Effector memory CD8-positive, alpha-beta T cell (primary cell): ENCODE measurements around the gene LMO1.

ENCODE experiments used
- ATAC-seq: fragments of 150-1000 bp; cut with Tn5 transposase; replicated peaks from 2 replicates; pipeline ENCODE4 v1.10.0; 2021; ENCODE audit warnings: mild to moderate bottlenecking, moderate library complexity
- DNase-seq, 3 experiments: peaks; one replicate each; pipeline ENCODE4 v3.0.0; 2021
- H3K27ac Mint-ChIP-seq, 2 donors: one replicate each; pipeline ENCODE4 v1.8.0; 2022; ENCODE audit warnings: mild to moderate bottlenecking in 2 of 2, mixed read lengths in 2 of 2, moderate library complexity in 2 of 2
- H3K27me3 Mint-ChIP-seq, 2 donors: one replicate each; pipeline ENCODE4 v1.8.0; 2022; ENCODE audit warnings: mixed read lengths in 2 of 2
- H3K36me3 Mint-ChIP-seq: one replicate; pipeline ENCODE4 v1.8.0; 2022; ENCODE audit warnings: mild to moderate bottlenecking, moderate library complexity, mixed read lengths; ENCODE audit not compliant: insufficient read depth
- H3K4me1 Mint-ChIP-seq, 2 donors: one replicate each; pipeline ENCODE4 v1.8.0; 2022; ENCODE audit warnings: low read depth in 2 of 2, mixed read lengths in 2 of 2
- H3K4me3 Mint-ChIP-seq, 2 donors: one replicate each; pipeline ENCODE4 v1.8.0; 2022; ENCODE audit warnings: mild to moderate bottlenecking in 2 of 2, mixed read lengths in 2 of 2, moderate library complexity in 2 of 2
- H3K9me3 Mint-ChIP-seq, 2 donors: one replicate each; pipeline ENCODE4 v1.8.0; 2022; ENCODE audit warnings: mixed read lengths in 2 of 2

LMO1 gene

DNA sequence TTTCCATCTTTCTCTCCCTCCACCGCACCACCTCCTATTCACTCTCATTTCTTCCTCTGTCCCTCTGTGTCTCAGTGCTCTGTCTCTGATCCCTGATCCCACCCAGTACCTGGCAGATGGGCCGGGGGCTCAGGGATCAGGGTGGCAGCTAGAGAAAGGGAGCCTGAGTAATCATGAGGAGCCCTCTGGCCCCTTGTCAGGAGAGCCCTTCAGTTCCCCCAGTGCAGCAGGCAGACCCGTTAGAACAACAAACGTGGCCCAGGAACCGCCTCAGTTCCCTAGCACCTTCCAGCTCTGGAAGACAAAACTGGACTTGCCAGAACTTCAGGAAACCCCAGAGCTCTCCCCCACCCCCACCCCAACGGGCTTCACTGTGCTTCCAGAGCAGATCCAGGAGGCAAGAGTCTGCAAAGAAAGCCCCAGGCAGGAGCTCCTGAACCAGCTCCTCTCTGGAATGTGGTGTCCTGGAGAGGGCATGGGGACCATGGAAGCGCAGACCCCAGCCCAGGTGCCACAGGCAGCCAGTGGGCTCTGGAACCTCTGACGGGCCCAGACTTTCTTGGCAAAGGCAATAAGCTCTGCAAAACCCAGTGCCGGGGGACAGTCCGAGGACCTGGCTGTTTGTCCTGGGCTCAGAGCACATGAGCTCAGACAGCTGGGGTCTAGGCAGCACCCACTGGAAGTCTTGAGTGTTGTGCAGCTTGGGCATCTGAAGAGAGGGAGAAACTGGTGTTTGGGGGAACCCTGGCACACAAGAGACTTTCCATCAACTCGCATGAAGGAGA, 43.2 kb downstream of the LMO1 start:
- ATAC-seq (no peak), DNase-seq (no peak)
- no peak overlapping the region for H3K27ac Mint-ChIP-seq
- H3K4me1 Mint-ChIP-seq: peaks cover under 1 to 4% of the 10 kb centered on the region in 2 donors
- H3K9me3 Mint-ChIP-seq: no peaks in the 10 kb centered on the region
- H3K27me3 Mint-ChIP-seq: peaks cover 0 to 36% of the 10 kb centered on the region in 2 donors
- H3K36me3 Mint-ChIP-seq: peaks cover 6% of the 10 kb centered on the region
- no peak overlapping the region for H3K4me3 Mint-ChIP-seq

DNA sequence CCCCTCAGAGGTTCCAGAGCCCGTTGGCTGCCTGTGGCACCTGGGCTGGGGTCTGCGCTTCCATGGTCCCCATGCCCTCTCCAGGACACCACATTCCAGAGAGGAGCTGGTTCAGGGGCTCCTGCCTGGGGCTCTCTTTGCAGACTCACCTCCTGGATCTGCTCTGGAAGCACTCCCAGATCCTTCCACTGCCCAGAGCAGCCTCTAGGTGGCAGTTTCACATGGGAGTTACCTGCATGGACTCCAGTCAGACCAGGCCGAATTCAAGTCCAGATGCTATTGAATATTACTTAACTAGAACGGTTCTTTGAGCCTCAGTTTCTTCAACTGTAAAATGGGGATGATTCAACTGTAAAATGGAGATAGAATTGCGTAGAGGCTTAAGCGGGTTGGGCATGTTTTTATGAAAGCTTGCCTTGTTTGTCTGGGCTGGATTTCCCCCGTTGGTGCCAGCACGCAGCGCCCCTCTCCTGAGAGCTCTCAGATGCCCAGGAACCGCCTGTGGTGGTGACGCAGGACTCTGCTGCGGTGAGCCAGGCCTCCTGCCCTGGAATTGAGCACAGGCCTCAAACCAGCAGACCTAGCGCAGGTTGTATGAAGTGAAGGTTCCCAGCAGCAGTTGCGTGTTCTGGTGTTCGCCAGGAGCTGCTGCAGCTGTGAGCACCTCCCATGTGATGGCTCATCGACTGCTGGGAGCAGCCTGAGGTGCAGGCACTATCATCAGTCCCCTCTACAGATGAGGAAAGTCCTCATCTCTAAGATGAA, 44.2 kb downstream of the LMO1 start:
- Mint-ChIP-seq H3K4me1 (peaks cover 0 to 3% of the 10 kb centered on the region in 2 donors), H3K9me3 (no peaks in the 10 kb centered on the region), H3K36me3 (peaks cover 2% of the 10 kb centered on the region), H3K4me3 (no peak overlapping the region), H3K27me3 (peaks cover 0 to 44% of the 10 kb centered on the region in 2 donors), H3K27ac (no peak overlapping the region)
- DNase-seq (no peak), ATAC-seq (no peak)

GRCh38 chr11:8218840-8219239, 44.8 kb downstream of the LMO1 start:
- H3K4me3 Mint-ChIP-seq: no peak overlapping the region
- H3K36me3 Mint-ChIP-seq: peaks cover 2% of the 10 kb centered on the region
- H3K9me3 Mint-ChIP-seq: no peaks in the 10 kb centered on the region
- peaks cover 2 to 41% of the 10 kb centered on the region in 2 donors for H3K27me3 Mint-ChIP-seq
- H3K4me1 Mint-ChIP-seq: peaks cover 0 to 3% of the 10 kb centered on the region in 2 donors
- H3K27ac Mint-ChIP-seq: no peak overlapping the region
- ATAC-seq (no peak), DNase-seq (no peak)

- Mint-ChIP-seq H3K27me3 (peaks cover 6 to 39% of the 10 kb centered on the region in 2 donors), H3K4me3 (no peak overlapping the region), H3K27ac (no peak overlapping the region), H3K9me3 (no peaks in the 10 kb centered on the region), H3K36me3 (peaks cover 2% of the 10 kb centered on the region), H3K4me1 (peaks cover 0 to 3% of the 10 kb centered on the region in 2 donors)
- ATAC-seq (no peak), DNase-seq (no peak)
Observed at GRCh38 chr11:8218409-8218808, 45.3 kb downstream of the LMO1 start.

GRCh38 chr11:8217926-8218325, 45.8 kb downstream of the LMO1 start:
- ATAC-seq: no peak
- Mint-ChIP-seq H3K4me1 (peaks cover 0 to 3% of the 10 kb centered on the region in 2 donors), H3K9me3 (no peaks in the 10 kb centered on the region), H3K36me3 (no peaks in the 10 kb centered on the region), H3K27me3 (peaks cover 6 to 39% of the 10 kb centered on the region in 2 donors), H3K27ac (no peak overlapping the region), H3K4me3 (no peak overlapping the region)
- no peak for DNase-seq

DNA sequence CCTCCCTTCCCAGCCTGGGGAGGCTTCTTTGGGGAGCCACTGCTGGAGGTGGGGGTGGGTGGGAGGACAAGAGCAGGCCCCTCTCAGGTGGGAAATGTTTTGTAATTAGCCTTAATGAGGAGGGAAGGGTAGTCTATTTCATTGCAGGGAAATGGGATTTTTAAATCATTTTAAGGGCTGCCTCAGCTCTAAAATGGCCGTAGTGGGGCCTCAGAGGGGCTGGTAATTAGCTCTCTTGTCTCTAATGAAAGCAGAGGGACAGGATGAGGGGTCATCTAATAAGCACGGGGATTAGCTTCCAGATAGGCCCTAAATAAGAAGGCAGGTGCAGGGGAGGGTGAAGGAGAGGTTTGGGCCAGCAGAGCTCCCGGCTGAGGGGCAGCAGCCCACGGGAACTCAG, 46.5 kb downstream of the LMO1 start:
- no peak overlapping the region for H3K27ac Mint-ChIP-seq
- H3K9me3 Mint-ChIP-seq: no peaks in the 10 kb centered on the region
- H3K36me3 Mint-ChIP-seq: no peaks in the 10 kb centered on the region
- no peak for DNase-seq
- H3K27me3 Mint-ChIP-seq: peaks cover 6 to 39% of the 10 kb centered on the region in 2 donors
- no peaks in the 10 kb centered on the region for H3K4me1 Mint-ChIP-seq
- no peak for ATAC-seq
- H3K4me3 Mint-ChIP-seq: no peak overlapping the region

GRCh38 chr11:8213376-8213775, 50.3 kb downstream of the LMO1 start:
- H3K36me3 Mint-ChIP-seq: no peaks in the 10 kb centered on the region
- no peaks in the 10 kb centered on the region for H3K4me1 Mint-ChIP-seq
- H3K27me3 Mint-ChIP-seq: peaks cover 22 to 44% of the 10 kb centered on the region in 2 donors
- no peaks in the 10 kb centered on the region for H3K9me3 Mint-ChIP-seq
- no peak overlapping the region for H3K4me3 Mint-ChIP-seq
- no peak for DNase-seq
- H3K27ac Mint-ChIP-seq: no peak overlapping the region
- no peak for ATAC-seq

- no peak overlapping the region for H3K27ac Mint-ChIP-seq
- no peak overlapping the region for H3K4me3 Mint-ChIP-seq
- peaks cover 37 to 68% of the 10 kb centered on the region in 2 donors for H3K27me3 Mint-ChIP-seq
Observed at GRCh38 chr11:8209208-8209807, 54.4 kb downstream of the LMO1 start.

GRCh38 chr11:8207080-8208000, 56.3 kb downstream of the LMO1 start:
- no peaks in the 10 kb centered on the region for H3K9me3 Mint-ChIP-seq
- no peak overlapping the region for H3K4me3 Mint-ChIP-seq
- H3K36me3 Mint-ChIP-seq: no peaks in the 10 kb centered on the region
- ATAC-seq (no peak), DNase-seq (no peak)
- no peak overlapping the region for H3K27ac Mint-ChIP-seq
- peaks cover 0 to 4% of the 10 kb centered on the region in 2 donors for H3K4me1 Mint-ChIP-seq
- H3K27me3 Mint-ChIP-seq: peaks cover 36 to 80% of the 10 kb centered on the region in 2 donors

More at GRCh38 chr11:8209208-8209807, 54.4 kb downstream of the LMO1 start:
- no peaks in the 10 kb centered on the region for H3K36me3 Mint-ChIP-seq
- no peaks in the 10 kb centered on the region for H3K9me3 Mint-ChIP-seq
- peak in 2 of 3 experiments; percentile 5 to 10 for DNase-seq
- no peak for ATAC-seq
- peaks cover 0 to 4% of the 10 kb centered on the region in 2 donors for H3K4me1 Mint-ChIP-seq

- peaks cover 0 to 4% of the 10 kb centered on the region in 2 donors for H3K4me1 Mint-ChIP-seq
- peaks cover 36 to 86% of the 10 kb centered on the region in 2 donors for H3K27me3 Mint-ChIP-seq
Observed at GRCh38 chr11:8206251-8207079, 57.2 kb downstream of the LMO1 start.

DNA sequence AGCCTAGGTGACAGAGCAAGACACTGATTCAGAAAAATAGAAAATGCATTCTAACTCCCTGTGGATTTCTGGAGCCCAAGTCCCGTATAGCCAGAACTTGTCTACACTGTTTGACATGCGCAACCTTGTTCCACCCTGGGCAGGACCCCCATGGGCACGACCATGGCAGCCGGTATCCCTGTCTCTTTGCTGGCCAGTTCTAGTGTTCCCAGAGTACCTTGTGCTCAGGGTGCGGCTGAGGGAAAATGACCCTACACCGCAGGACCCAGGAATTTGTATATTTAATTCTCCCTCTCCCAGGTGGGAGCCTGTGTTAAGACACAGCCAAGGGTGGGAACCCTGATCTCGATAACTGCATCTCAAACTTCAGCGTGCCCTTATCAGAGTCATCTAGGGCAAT, 58.1 kb downstream of the LMO1 start:
- Mint-ChIP-seq H3K36me3 (no peaks in the 10 kb centered on the region), H3K4me3 (no peak overlapping the region), H3K27me3 (peaks cover 36 to 78% of the 10 kb centered on the region in 2 donors), H3K4me1 (peaks cover 0 to 4% of the 10 kb centered on the region in 2 donors), H3K9me3 (no peaks in the 10 kb centered on the region), H3K27ac (no peak overlapping the region)
- ATAC-seq (no peak), DNase-seq (no peak)

More at GRCh38 chr11:8206251-8207079, 57.2 kb downstream of the LMO1 start:
- no peak for ATAC-seq
- Mint-ChIP-seq H3K4me3 (no peak overlapping the region), H3K36me3 (no peaks in the 10 kb centered on the region), H3K9me3 (no peaks in the 10 kb centered on the region), H3K27ac (no peak overlapping the region)
- DNase-seq: no peak

DNA sequence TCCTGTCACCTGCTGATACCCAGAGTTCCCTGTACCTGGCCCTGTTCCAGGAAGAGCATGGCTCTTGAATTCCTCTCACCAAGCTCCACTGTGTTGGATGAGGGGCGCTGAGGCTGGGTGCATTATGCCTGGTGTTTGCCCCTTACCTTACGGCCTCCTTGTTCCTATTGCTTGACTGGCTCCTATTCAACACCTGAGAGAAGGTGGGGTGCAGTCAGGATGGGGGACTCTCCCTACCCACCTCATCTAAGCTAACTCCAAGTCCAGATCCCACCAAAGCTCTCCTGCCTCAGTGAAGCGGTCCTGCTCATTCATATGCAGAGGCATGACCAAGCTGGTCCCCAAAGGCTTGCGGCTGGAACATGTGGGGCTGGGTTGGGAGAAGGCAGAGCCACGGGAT, 59.1 kb downstream of the LMO1 start:
- H3K27ac Mint-ChIP-seq: no peak overlapping the region
- H3K27me3 Mint-ChIP-seq: peaks cover 36 to 77% of the 10 kb centered on the region in 2 donors
- no peaks in the 10 kb centered on the region for H3K36me3 Mint-ChIP-seq
- ATAC-seq (no peak), DNase-seq (no peak)
- no peaks in the 10 kb centered on the region for H3K9me3 Mint-ChIP-seq
- H3K4me3 Mint-ChIP-seq: no peak overlapping the region
- H3K4me1 Mint-ChIP-seq: peaks cover 0 to 5% of the 10 kb centered on the region in 2 donors
